ENCODE measurements around the gene LMBRD2.

LMBRD2 gene

DNA sequence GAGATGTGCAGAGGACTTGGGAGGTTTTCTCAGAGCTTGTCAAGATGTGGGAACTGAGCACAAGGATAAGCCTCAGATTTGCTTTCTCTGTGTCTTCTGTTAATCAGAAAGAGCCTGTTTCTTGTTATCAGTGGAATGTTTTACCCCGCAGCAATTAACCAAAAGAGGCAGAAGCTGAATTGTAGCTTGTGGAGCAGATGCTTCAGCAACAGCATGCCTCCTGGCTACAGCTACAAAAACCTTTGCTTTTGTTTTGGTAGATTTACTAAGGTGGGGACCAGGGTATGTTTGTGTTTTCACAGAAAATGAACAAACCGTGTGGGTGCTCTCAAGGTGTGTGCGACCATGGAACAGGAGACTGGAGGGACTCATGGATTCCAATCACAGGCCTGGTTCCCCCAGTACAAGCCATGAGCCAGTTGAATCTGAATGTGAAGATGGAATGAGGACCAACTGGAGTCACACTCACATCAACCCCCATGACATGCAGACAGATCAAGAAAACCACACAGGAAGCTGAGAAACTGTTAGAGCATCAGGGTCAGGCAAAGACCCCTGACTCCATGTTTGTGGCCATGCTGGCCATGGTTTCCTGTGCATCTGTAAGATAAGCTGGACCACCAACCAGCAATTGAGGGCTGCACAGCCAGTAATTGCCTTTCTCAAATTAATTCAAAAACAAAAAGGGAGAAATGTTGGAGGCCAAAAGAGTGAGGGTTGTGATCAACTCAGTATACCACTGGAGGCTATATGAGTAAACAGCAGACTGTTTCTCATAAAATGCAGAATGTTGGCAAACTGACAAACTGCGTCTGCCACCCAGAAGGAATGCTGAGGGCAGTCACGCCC, 91.9 kb downstream of the LMBRD2 start:
- no peak overlapping the region for H3K27ac ChIP-seq (ENCODE audit: low read length)
- H3K9me3 ChIP-seq (replicated peaks; ENCODE audit: insufficient read depth, low read length) = no peaks in the 10 kb centered on the region
- H3K36me3 ChIP-seq (replicated peaks; ENCODE audit: insufficient read depth, low read length) = no peaks in the 10 kb centered on the region
- TF ChIP-seq EZH2phosphoT487 (IDR thresholded peaks at IDR 0.05; ENCODE audit: low read length) = no peak
- TF ChIP-seq, protein P1, sequence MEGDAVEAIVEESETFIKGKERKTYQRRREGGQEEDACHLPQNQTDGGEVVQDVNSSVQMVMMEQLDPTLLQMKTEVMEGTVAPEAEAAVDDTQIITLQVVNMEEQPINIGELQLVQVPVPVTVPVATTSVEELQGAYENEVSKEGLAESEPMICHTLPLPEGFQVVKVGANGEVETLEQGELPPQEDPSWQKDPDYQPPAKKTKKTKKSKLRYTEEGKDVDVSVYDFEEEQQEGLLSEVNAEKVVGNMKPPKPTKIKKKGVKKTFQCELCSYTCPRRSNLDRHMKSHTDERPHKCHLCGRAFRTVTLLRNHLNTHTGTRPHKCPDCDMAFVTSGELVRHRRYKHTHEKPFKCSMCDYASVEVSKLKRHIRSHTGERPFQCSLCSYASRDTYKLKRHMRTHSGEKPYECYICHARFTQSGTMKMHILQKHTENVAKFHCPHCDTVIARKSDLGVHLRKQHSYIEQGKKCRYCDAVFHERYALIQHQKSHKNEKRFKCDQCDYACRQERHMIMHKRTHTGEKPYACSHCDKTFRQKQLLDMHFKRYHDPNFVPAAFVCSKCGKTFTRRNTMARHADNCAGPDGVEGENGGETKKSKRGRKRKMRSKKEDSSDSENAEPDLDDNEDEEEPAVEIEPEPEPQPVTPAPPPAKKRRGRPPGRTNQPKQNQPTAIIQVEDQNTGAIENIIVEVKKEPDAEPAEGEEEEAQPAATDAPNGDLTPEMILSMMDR (IDR thresholded peaks at IDR 0.05; ENCODE audit: low read length) = no peak
- no peak for TF ChIP-seq EZH2 (optimal IDR thresholded peaks at IDR 0.05; ENCODE audit: low read depth, low read length)
- H3K9ac ChIP-seq (ENCODE audit: low read length) = no peak overlapping the region
- no peaks in the 10 kb centered on the region for H3F3A ChIP-seq (ENCODE audit: insufficient read depth, low read length)
- H3K4me3 ChIP-seq (ENCODE audit: low read length) = no peak overlapping the region
- H3K27me3 ChIP-seq (replicated peaks; ENCODE audit: insufficient read depth, low read length) = no peaks in the 10 kb centered on the region
- no peaks in the 10 kb centered on the region for H3K79me2 ChIP-seq (ENCODE audit: low read length)
- H2AFZ ChIP-seq (ENCODE audit: low read length) = no peak overlapping the region
- no peaks in the 10 kb centered on the region for H3K9me2 ChIP-seq (replicated peaks; ENCODE audit: insufficient read depth, low read length)
- no peak overlapping the region for H3K4me2 ChIP-seq (ENCODE audit: low read depth, low read length)
- no peaks in the 10 kb centered on the region for H4K20me1 ChIP-seq (ENCODE audit: insufficient read depth, low read length)
- no peaks in the 10 kb centered on the region for H3K4me1 ChIP-seq (ENCODE audit: low read length)
- no peak for DNase-seq

DNA sequence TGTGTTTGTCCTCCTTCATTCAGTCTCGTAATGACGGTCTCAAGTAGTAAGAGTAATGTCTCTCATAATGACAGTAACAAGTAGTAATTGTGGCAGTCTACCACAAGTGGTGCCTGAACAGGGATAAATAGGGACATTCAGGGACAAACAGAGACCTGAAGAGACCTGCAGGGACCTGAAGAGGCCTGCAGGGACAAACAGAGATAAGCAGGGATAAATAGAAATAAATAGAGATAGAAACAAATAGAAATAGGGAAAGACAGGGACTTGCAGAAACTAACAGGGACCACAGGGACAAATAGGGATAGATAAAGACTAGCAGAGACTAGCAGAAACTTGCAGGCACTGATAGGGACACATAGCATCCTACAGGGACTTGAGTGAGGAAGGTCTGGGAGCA, 92.9 kb downstream of the LMBRD2 start:
- no peak overlapping the region for H3K9ac ChIP-seq (ENCODE audit: low read length)
- no peaks in the 10 kb centered on the region for H3K4me1 ChIP-seq (ENCODE audit: low read length)
- no peak overlapping the region for H3K4me2 ChIP-seq (ENCODE audit: low read depth, low read length)
- H3K9me2 ChIP-seq (replicated peaks; ENCODE audit: insufficient read depth, low read length) = no peaks in the 10 kb centered on the region
- TF ChIP-seq EZH2phosphoT487 (IDR thresholded peaks at IDR 0.05; ENCODE audit: low read length) (no peak), EZH2 (optimal IDR thresholded peaks at IDR 0.05; ENCODE audit: low read depth, low read length) (no peak)
- TF ChIP-seq, protein P1 (IDR thresholded peaks at IDR 0.05; ENCODE audit: low read length) = no peak
- H4K20me1 ChIP-seq (ENCODE audit: insufficient read depth, low read length) = no peaks in the 10 kb centered on the region
- H3K36me3 ChIP-seq (replicated peaks; ENCODE audit: insufficient read depth, low read length) = no peaks in the 10 kb centered on the region
- H2AFZ ChIP-seq (ENCODE audit: low read length) = no peak overlapping the region
- no peaks in the 10 kb centered on the region for H3K79me2 ChIP-seq (ENCODE audit: low read length)
- H3K27me3 ChIP-seq (replicated peaks; ENCODE audit: insufficient read depth, low read length) = no peaks in the 10 kb centered on the region
- no peak overlapping the region for H3K4me3 ChIP-seq (ENCODE audit: low read length)
- H3K9me3 ChIP-seq (replicated peaks; ENCODE audit: insufficient read depth, low read length) = no peaks in the 10 kb centered on the region
- DNase-seq = no peak
- no peak overlapping the region for H3K27ac ChIP-seq (ENCODE audit: low read length)
- H3F3A ChIP-seq (ENCODE audit: insufficient read depth, low read length) = no peaks in the 10 kb centered on the region

DNA sequence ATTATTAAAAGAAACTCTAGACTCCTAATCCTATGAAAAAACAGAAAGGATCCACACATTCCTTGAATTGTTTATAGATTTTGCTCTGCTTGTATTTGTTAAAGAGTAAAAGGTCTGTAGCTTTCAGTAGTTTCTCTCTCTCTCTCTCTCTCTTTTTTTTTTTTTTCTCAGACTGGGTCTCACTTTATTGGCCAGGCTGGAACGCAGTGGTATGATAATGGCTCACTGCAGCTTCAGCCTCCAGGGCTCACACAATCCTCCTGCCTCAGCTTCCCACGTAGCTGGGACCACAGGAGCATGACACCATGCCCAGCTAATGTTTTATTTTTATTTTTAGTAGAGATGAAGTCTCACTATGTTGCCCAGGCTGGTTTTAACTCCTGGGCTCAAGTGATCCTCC, 94.3 kb downstream of the LMBRD2 start:
- Histone ChIP-seq H3K27me3 (replicated peaks; ENCODE audit: insufficient read depth, low read length) (no peaks in the 10 kb centered on the region), H3K9me3 (replicated peaks; ENCODE audit: insufficient read depth, low read length) (no peaks in the 10 kb centered on the region), H3K36me3 (replicated peaks; ENCODE audit: insufficient read depth, low read length) (no peaks in the 10 kb centered on the region), H3K27ac (ENCODE audit: low read length) (no peak overlapping the region), H2AFZ (ENCODE audit: low read length) (no peak overlapping the region), H3K4me3 (ENCODE audit: low read length) (no peak overlapping the region), H3K79me2 (ENCODE audit: low read length) (no peaks in the 10 kb centered on the region), H3F3A (ENCODE audit: insufficient read depth, low read length) (no peaks in the 10 kb centered on the region), H3K4me1 (ENCODE audit: low read length) (no peaks in the 10 kb centered on the region), H3K9me2 (replicated peaks; ENCODE audit: insufficient read depth, low read length) (no peaks in the 10 kb centered on the region), H3K9ac (ENCODE audit: low read length) (no peak overlapping the region), H4K20me1 (ENCODE audit: insufficient read depth, low read length) (no peaks in the 10 kb centered on the region), H3K4me2 (ENCODE audit: low read depth, low read length) (no peak overlapping the region)
- TF ChIP-seq EZH2 (optimal IDR thresholded peaks at IDR 0.05; ENCODE audit: low read depth, low read length) = no peak
- TF ChIP-seq, protein P1 (IDR thresholded peaks at IDR 0.05; ENCODE audit: low read length) = no peak
- no peak for TF ChIP-seq EZH2phosphoT487 (IDR thresholded peaks at IDR 0.05; ENCODE audit: low read length)
- DNase-seq = no peak
